Prostate gland (tissue), 2 donors: ENCODE measurements around the gene UBAC2. TPM values are rescaled to one million over a fixed set of nuclear protein-coding genes. Genes with fewer than 3 reads are reported as not detected.
A peak's percentile ranks its signal among the peaks of the same experiment; 100 is the strongest.
"Not testable (repeated sequence)": the region's sequence is repeated elsewhere in the genome, so short reads cannot be mapped to it uniquely, and the experiment has no call there.

ENCODE experiments used
- DNase-seq: peaks from one replicate; pipeline ENCODE4 v3.0.0-alpha.2; 2019; ENCODE audit warnings: low spot score
- H3K27ac ChIP-seq, 2 donors: fragments of 200-600 bp; sonication (generic); 2 replicates each; pipeline ENCODE4 v1.5.1; 2017 to 2019
- H3K27me3 ChIP-seq: fragments of 200-600 bp; sonication (generic); replicated peaks from 2 replicates; pipeline ENCODE4 v1.5.1; 2019; ENCODE audit not compliant: insufficient read depth
- H3K36me3 ChIP-seq, 2 donors: fragments of 200-600 bp; sonication (generic); 1 replicate in 1 of 2; 2 replicates in 1 of 2; pipeline versions ENCODE4 v1.5.1 to v1.8.1; 2017 to 2019
- H3K4me1 ChIP-seq: fragments of 200-600 bp; sonication (generic); replicated peaks from 2 replicates; pipeline ENCODE4 v1.5.1; 2019
- H3K4me3 ChIP-seq, 2 donors: fragments of 200-600 bp; sonication (generic); 2 replicates each; pipeline ENCODE4 v1.5.1; 2017 to 2019
- H3K9me3 ChIP-seq: fragments of 200-600 bp; sonication (generic); 2 replicates; pipeline ENCODE4 v1.5.1; 2017
- POLR2A ChIP-seq: fragments of 450-650 bp; IDR thresholded peaks from one replicate; pipeline ENCODE4 v1.6.1; 2016; ENCODE audit warnings: antibody characterized with exemption, mild to moderate bottlenecking
- POLR2AphosphoS5 ChIP-seq: sonication (generic); formaldehyde crosslinking; IDR thresholded peaks from one replicate; pipeline ENCODE4 v1.6.1; 2017; ENCODE audit warnings: antibody characterized with exemption
- WGBS: methylation state at CpG from one replicate; pipeline ENCODE4 v1.1.5; 2018; 5-methylcytosine and 5-hydroxymethylcytosine counted together
- intact Hi-C: fragments of 100-400 bp; cut with DNase I; formaldehyde crosslinking; loops from one replicate; pipeline ENCODE4 v1.14.2; 2022
- total RNA-seq, 2 donors: library from RNA; depleted of rRNA; stranded (reverse); fragments of >200 nt; gene quantifications; one replicate each; pipeline ENCODE4 v1.1.0, GENCODE V29; 2016
- TF ChIP-seq, protein P1 (sequence below), 4 experiments: fragments of 200-600 bp in 2 of 4; fragments of 450-650 bp in 2 of 4; sonication (generic) in 2 of 4; IDR thresholded peaks; 1 replicate in 3 of 4; 2 replicates in 1 of 4; pipeline ENCODE4 v1.5.1; 2016 to 2019; ENCODE audit warnings: antibody characterized with exemption in 4 of 4, mild to moderate bottlenecking in 2 of 4, moderate library complexity in 2 of 4

The UBAC2 gene
- total RNA-seq, 2 donors from 2014 or later, result 60.7 to 86.9 TPM

DNA sequence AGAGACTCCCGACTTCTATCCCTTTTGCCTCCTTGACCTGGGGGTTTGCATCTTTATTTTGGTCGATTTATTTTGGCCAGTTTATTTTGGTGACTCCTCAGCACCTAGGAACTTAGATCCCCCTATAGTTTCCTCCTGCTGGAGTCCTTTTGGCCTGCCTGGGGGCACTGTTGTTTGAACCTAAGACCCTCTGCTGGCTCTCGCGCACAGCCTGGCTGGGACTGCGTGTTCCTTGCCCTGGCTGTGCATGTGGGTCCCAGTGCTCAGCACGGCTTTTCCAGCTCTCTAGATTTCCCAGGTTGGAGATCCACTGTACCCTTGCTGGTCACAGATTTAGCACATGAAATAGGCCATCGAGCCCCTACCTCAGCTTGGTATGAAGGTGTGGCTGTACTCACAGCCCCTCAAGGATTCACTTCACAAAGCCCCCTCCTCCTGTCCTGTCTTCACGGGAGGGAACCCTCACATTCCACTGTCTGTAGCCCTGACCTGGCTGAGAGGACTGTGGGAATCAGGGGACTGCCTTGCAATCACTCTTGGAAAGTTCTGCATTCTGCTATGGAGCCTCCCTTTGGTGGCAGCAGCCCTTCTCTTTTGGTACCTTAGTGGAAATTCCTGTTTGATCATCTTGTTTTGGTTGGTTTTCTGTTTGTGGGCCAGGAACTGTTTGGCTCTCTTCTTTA is 8.3 kb downstream of the UBAC2 start:
- no peak for DNase-seq

GRCh38 chr13:99210627-99211026 is 10.0 kb downstream of the UBAC2 start:
- intact Hi-C loops, H3K4me1 ChIP-seq, H3K9me3 ChIP-seq, H3K4me3 ChIP-seq, H3K36me3 ChIP-seq, DNase-seq, H3K27me3 ChIP-seq, H3K27ac ChIP-seq: not testable (repeated sequence)
- 88% methylated on average over 9 of the region's 9 CpGs for WGBS

More for the DNA sequence above, 8.3 kb downstream of the UBAC2 start:
- no peaks in the 10 kb centered on the region for H3K27me3 ChIP-seq
- no peak overlapping the region for H3K4me3 ChIP-seq
- intact Hi-C loops, result no loop called here
- H3K27ac ChIP-seq, result peak overlapping the region in 1 of 2 donors; percentile 32
- 81% methylated on average over 8 of the region's 8 CpGs for WGBS
- no peaks in the 10 kb centered on the region for H3K9me3 ChIP-seq
- H3K4me1 ChIP-seq, result peaks cover 5% of the 10 kb centered on the region
- no peaks in the 10 kb centered on the region for H3K36me3 ChIP-seq
- TF ChIP-seq POLR2A (no peak), POLR2AphosphoS5 (no peak)
- TF ChIP-seq, protein P1, sequence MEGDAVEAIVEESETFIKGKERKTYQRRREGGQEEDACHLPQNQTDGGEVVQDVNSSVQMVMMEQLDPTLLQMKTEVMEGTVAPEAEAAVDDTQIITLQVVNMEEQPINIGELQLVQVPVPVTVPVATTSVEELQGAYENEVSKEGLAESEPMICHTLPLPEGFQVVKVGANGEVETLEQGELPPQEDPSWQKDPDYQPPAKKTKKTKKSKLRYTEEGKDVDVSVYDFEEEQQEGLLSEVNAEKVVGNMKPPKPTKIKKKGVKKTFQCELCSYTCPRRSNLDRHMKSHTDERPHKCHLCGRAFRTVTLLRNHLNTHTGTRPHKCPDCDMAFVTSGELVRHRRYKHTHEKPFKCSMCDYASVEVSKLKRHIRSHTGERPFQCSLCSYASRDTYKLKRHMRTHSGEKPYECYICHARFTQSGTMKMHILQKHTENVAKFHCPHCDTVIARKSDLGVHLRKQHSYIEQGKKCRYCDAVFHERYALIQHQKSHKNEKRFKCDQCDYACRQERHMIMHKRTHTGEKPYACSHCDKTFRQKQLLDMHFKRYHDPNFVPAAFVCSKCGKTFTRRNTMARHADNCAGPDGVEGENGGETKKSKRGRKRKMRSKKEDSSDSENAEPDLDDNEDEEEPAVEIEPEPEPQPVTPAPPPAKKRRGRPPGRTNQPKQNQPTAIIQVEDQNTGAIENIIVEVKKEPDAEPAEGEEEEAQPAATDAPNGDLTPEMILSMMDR (IDR thresholded peaks at IDR 0.05), result no peak

- Histone ChIP-seq H3K4me3 (no peak overlapping the region), H3K9me3 (no peaks in the 10 kb centered on the region), H3K27me3 (no peaks in the 10 kb centered on the region), H3K27ac (no peak overlapping the region), H3K4me1 (peaks cover 5% of the 10 kb centered on the region), H3K36me3 (no peaks in the 10 kb centered on the region)
- 97% methylated on average over 5 of the region's 5 CpGs for WGBS
- no peak for DNase-seq
- intact Hi-C loops, result no loop called here
- TF ChIP-seq POLR2A (no peak), POLR2AphosphoS5 (no peak)
- TF ChIP-seq, protein P1 (IDR thresholded peaks at IDR 0.05), result no peak
These were observed 10.9 kb downstream of the UBAC2 start for GRCh38 chr13:99211421-99212035.

GRCh38 chr13:99214232-99214631 is 13.6 kb downstream of the UBAC2 start:
- no peak for TF ChIP-seq POLR2A
- TF ChIP-seq, protein P1 (IDR thresholded peaks at IDR 0.05), result no peak
- peak; percentile 51 for TF ChIP-seq POLR2AphosphoS5
- Histone ChIP-seq H3K4me3 (no peak overlapping the region), H3K36me3 (no peaks in the 10 kb centered on the region), H3K9me3 (no peaks in the 10 kb centered on the region), H3K27me3 (no peaks in the 10 kb centered on the region), H3K4me1 (no peaks in the 10 kb centered on the region), H3K27ac (no peak overlapping the region)
- intact Hi-C loops, result no loop called here
- WGBS, result 53% methylated on average over 7 of the region's 7 CpGs
- DNase-seq, result no peak

- Histone ChIP-seq H3K4me3 (no peak overlapping the region), H3K27ac (no peak overlapping the region), H3K27me3 (no peaks in the 10 kb centered on the region), H3K9me3 (no peaks in the 10 kb centered on the region), H3K4me1 (no peaks in the 10 kb centered on the region), H3K36me3 (no peaks in the 10 kb centered on the region)
- 61% methylated on average over 1 of the region's 1 CpG for WGBS
- intact Hi-C loops, result no loop called here
- DNase-seq, result no peak
- TF ChIP-seq, protein P1 (IDR thresholded peaks at IDR 0.05), result no peak
- no peak for TF ChIP-seq POLR2A
These were observed 14.1 kb downstream of the UBAC2 start for GRCh38 chr13:99214731-99215130.
